Liver (tissue), 3 donors: ENCODE data around the gene DDX53.

Experiments
- RAD21 ChIP-seq, 2 donors: IDR thresholded peaks; 2 replicates each; pipeline ENCODE4 v1.6.1; 2016; ENCODE audit warnings: antibody characterized with exemption in 2 of 2, mild to moderate bottlenecking in 2 of 2
- TF ChIP-seq, protein P1 (sequence below): fragments of 150-350 bp; IDR thresholded peaks from 2 replicates; pipeline ENCODE4 v1.5.1; 2017; ENCODE audit warnings: improper control_type of control experiment, low read depth, low read length; ENCODE audit not compliant: missing input control
- donor health status: healthy.
- donor health status: healthy.

DNA sequence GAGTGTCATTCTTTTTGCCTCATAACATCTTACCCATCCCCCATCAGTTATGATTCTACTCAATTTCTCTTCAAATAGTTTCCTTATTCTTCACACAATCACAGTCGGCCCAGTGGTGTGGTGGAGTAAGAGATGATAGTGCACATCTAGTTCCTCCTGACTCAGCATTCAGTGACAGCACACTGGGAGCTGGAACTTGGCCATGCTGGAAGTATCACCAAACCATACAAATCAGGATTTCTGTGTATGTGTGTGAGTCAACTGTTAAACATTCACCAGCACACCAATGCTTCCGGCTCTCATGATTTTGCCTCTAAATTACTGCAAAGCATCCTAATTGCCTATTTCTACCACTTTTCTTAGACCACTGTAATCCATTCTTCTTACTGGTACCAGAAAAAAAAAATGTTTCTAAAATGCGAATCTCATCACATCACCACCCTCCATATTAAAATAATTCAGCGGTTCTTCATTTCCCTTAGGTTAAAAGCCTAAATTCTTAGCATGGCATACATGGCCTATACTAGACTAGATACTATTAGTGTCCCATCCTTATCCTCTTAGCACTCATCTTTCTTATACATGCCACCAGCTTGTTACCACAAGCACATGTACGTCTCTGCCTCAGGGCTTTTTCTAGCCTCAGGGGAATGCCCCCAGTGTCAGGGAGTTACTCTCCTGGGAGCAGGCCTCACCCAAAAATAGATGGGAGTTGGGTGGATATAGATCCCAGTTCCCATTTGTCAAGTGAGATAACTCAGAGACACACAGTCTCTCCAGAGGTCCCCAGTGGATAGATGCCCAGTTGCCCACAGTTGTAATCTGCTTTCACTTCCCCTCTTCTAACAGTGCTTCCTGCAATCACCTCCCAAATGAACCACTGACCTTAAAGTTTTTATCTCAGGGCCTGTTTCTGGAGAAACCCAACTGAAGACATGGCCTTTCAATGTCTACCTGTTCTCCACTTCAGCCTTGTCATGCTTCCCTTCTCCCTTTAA lies 49.2 kb upstream of the DDX53 start:
- TF ChIP-seq, protein P1, sequence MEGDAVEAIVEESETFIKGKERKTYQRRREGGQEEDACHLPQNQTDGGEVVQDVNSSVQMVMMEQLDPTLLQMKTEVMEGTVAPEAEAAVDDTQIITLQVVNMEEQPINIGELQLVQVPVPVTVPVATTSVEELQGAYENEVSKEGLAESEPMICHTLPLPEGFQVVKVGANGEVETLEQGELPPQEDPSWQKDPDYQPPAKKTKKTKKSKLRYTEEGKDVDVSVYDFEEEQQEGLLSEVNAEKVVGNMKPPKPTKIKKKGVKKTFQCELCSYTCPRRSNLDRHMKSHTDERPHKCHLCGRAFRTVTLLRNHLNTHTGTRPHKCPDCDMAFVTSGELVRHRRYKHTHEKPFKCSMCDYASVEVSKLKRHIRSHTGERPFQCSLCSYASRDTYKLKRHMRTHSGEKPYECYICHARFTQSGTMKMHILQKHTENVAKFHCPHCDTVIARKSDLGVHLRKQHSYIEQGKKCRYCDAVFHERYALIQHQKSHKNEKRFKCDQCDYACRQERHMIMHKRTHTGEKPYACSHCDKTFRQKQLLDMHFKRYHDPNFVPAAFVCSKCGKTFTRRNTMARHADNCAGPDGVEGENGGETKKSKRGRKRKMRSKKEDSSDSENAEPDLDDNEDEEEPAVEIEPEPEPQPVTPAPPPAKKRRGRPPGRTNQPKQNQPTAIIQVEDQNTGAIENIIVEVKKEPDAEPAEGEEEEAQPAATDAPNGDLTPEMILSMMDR = no peak
- no peak for TF ChIP-seq RAD21 (IDR thresholded peaks at IDR 0.05)
